Measurements from ENCODE around the gene RNF169. TPM values are rescaled to one million over a fixed set of nuclear protein-coding genes. Genes with fewer than 3 reads are reported as not detected.
A peak's percentile ranks its signal among the peaks of the same experiment; 100 is the strongest.

Gene RNF169
- total RNA-seq, 4 donors from 2014 or later = 24.1 to 30.2 (median 27.5) TPM

DNA sequence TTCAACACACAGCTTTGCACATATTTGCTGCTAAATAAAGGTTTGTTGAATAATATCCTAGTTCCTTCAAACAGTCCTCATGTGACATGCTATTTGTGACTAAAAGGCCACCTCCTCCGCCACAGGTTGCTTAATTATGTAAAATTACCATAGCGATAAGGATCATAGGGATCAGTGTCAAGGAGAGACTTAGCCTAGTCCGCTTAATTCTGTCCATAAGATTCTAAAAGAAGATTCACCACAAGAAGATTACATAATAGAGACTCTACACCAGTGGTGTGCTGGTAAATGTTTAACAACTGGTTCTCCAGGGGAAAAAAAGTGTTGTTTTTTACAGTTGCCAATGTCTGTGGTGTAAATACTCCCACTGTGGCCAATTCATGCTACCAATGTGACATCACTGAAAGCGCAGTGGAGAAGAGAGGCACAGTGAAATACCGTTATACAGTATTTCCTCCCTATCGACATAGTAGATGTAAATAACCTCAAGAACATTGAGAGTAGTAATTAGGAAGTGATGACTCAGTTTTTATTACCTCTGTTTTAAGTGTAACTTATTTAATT is 13.2 kb upstream of the RNF169 start:
- intact Hi-C loops (cut with DNase I) = no loop called here
- H3K27me3 ChIP-seq = no peaks in the 10 kb centered on the region
- H3K4me3 ChIP-seq (replicated peaks in 1 of 3) = no peak overlapping the region
- H3K4me1 ChIP-seq = peaks cover 3 to 4% of the 10 kb centered on the region in 2 donors
- H3K36me3 ChIP-seq = no peaks in the 10 kb centered on the region
- H3K27ac ChIP-seq = no peak overlapping the region
- TF ChIP-seq POLR2A (IDR thresholded peaks at IDR 0.05) = no peak
- TF ChIP-seq, protein P1, sequence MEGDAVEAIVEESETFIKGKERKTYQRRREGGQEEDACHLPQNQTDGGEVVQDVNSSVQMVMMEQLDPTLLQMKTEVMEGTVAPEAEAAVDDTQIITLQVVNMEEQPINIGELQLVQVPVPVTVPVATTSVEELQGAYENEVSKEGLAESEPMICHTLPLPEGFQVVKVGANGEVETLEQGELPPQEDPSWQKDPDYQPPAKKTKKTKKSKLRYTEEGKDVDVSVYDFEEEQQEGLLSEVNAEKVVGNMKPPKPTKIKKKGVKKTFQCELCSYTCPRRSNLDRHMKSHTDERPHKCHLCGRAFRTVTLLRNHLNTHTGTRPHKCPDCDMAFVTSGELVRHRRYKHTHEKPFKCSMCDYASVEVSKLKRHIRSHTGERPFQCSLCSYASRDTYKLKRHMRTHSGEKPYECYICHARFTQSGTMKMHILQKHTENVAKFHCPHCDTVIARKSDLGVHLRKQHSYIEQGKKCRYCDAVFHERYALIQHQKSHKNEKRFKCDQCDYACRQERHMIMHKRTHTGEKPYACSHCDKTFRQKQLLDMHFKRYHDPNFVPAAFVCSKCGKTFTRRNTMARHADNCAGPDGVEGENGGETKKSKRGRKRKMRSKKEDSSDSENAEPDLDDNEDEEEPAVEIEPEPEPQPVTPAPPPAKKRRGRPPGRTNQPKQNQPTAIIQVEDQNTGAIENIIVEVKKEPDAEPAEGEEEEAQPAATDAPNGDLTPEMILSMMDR (IDR thresholded peaks at IDR 0.05) = no peak
- H3K9me3 ChIP-seq = no peaks in the 10 kb centered on the region
- WGBS, 2 donors = 90 to 95% methylated on average over 6 of the region's 6 CpGs
- no peak for DNase-seq

DNA sequence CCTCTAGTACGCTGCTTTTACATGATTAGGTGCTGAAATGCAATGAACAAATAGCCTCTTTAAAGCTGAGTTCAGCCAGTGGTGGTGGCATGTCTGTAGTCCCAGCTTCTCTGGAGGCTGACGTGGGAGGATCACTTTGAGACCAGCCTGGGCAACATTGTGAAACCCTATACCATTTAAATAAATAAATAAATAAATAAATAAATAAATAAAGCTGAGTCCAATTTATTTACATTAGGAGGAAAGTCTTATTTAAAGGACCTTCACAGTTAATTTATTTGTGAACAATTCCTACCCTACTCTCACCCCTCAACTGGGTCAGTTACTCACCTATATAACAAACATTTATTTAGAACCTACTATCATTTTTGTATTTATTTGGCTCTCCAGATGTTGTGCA is 12.6 kb upstream of the RNF169 start:
- 92 to 93% methylated on average over 2 of the region's 2 CpGs for WGBS, 2 donors
- H3K9me3 ChIP-seq = no peaks in the 10 kb centered on the region
- no peak overlapping the region for H3K4me3 ChIP-seq (replicated peaks in 1 of 3)
- H3K4me1 ChIP-seq = peaks cover 3 to 4% of the 10 kb centered on the region in 2 donors
- no peaks in the 10 kb centered on the region for H3K36me3 ChIP-seq
- DNase-seq = no peak
- intact Hi-C loops (cut with DNase I) = no loop called here
- no peak overlapping the region for H3K27ac ChIP-seq
- no peaks in the 10 kb centered on the region for H3K27me3 ChIP-seq
- TF ChIP-seq, protein P1 (IDR thresholded peaks at IDR 0.05) = no peak
- no peak for TF ChIP-seq POLR2A (IDR thresholded peaks at IDR 0.05)

DNA sequence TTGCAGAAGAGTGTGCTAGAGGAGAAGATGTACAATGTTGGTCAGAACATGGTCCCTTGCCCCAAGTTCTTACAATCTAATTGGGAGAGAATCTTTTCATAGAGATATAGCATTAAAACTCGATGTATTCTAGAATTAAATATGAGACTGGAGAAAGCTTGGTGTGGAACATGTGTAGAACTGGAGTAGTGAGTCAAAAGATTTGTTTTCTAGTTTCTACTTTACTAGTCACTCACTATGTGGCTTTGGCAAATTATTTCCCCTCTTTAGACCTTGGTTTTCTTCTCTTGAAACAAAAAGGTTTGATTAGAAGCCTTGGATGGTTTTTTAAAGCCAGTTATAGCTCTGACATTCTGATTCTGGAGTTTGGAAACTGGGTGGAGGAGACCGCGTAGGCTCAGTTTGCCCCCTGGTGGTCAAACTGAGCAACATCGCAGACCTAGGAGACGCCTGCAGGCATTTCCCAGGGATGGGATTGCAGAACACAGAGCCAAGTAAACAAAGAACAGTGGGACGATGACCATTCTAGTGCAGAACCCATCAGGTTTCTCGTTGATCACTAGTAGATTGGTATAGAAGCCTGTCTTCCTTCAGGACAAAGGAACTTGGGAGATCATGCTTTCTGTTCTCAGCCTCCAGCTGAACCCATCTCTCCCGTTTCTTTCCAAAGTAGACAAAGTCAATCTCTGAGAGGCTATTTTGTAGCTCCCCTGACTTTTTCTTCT is 8.9 kb upstream of the RNF169 start:
- no peak overlapping the region for H3K4me3 ChIP-seq (replicated peaks in 1 of 3)
- 24 to 25% methylated on average over 8 of the region's 8 CpGs for WGBS, 2 donors
- intact Hi-C loops (cut with DNase I) = no loop called here
- peak; percentile 47 to 50 for DNase-seq
- H3K9me3 ChIP-seq = no peaks in the 10 kb centered on the region
- H3K4me1 ChIP-seq = no peaks in the 10 kb centered on the region
- H3K27ac ChIP-seq = no peak overlapping the region
- TF ChIP-seq, protein P1 (IDR thresholded peaks at IDR 0.05) = peak; percentile 66 to 87 (median 78)
- TF ChIP-seq POLR2A (IDR thresholded peaks at IDR 0.05) = no peak
- no peaks in the 10 kb centered on the region for H3K27me3 ChIP-seq
- no peaks in the 10 kb centered on the region for H3K36me3 ChIP-seq

DNA sequence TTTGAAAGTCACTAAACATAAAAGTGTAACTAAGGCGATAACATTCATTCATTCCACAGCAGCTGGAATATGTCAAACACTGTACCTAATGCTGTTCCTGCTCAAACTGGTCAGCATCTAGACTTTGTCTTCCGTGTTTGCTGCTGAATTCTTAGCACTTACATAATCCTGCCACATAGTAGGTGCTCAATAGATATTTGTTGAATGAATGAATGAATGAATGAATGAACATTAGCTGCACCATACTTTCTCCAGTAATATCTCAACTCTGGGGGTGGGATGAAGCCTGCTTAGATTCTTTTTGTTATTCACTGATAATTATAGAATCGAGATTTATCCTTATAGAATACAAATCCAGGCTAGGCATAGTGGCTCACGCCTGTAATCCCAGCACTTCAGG is 6.6 kb upstream of the RNF169 start:
- no peak for DNase-seq
- H3K36me3 ChIP-seq = no peaks in the 10 kb centered on the region
- no peak for TF ChIP-seq POLR2A (IDR thresholded peaks at IDR 0.05)
- TF ChIP-seq, protein P1 (IDR thresholded peaks at IDR 0.05) = no peak
- no peaks in the 10 kb centered on the region for H3K27me3 ChIP-seq
- 86 to 87% methylated on average over 4 of the region's 4 CpGs for WGBS, 2 donors
- intact Hi-C loops (cut with DNase I) = no loop called here
- no peaks in the 10 kb centered on the region for H3K9me3 ChIP-seq
- H3K4me3 ChIP-seq (replicated peaks in 1 of 3) = no peak overlapping the region
- no peak overlapping the region for H3K27ac ChIP-seq
- no peaks in the 10 kb centered on the region for H3K4me1 ChIP-seq

DNA sequence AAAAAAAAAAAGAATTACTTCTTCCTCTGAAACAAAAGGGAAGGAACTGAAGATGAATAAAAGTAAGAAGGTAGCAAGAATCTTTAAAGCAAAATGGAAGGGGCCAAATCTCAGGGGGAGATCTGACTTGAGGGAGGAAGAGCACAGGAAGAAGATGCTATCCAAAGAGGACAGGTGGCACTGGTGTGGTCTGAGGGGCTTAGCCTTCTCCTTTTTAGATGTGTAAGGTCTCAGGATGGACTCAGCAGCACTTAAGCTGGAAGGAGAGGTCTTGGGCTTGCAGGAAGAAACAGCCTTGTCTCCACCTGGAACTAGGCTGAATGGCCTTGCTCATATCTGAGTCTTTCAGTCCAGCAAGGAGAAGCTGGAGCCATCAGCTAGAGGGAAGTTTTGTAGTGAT is 5.0 kb upstream of the RNF169 start:
- Histone ChIP-seq H3K27me3 (no peaks in the 10 kb centered on the region), H3K27ac (no peak overlapping the region), H3K36me3 (no peaks in the 10 kb centered on the region), H3K4me3 (replicated peaks in 1 of 3) (no peak overlapping the region), H3K4me1 (peaks cover 7% of the 10 kb centered on the region in 2 donors), H3K9me3 (no peaks in the 10 kb centered on the region)
- DNase-seq = no peak
- intact Hi-C loops (cut with DNase I) = no loop called here
- TF ChIP-seq, protein P1 (IDR thresholded peaks at IDR 0.05) = no peak
- TF ChIP-seq POLR2A (IDR thresholded peaks at IDR 0.05) = no peak

Measured in thyroid gland (tissue), 4 donors.